Measurements from ENCODE around the gene ADAMTS17. TPM values are rescaled to one million over a fixed set of nuclear protein-coding genes. Genes with fewer than 3 reads are reported as not detected.

The ADAMTS17 gene
- total RNA-seq, 1 experiment from 2014 or later, result 1.8 TPM

GRCh38 chr15:99993262-99993661 lies 348.5 kb downstream of the ADAMTS17 start:
- no peak overlapping the region for H3K27ac Mint-ChIP-seq
- ATAC-seq, result no peak
- DNase-seq (ENCODE audit: low spot score), result no peak
- TF ChIP-seq NFE2L1 (CRISPR knock-in tag; IDR thresholded peaks at IDR 0.05), result no peak
- TF ChIP-seq PRRX2 (CRISPR knock-in tag; IDR thresholded peaks at IDR 0.05), result no peak
- no peak for TF ChIP-seq PREB (CRISPR knock-in tag; IDR thresholded peaks at IDR 0.05; ENCODE audit: borderline replicate concordance)
- H3K4me3 Mint-ChIP-seq, result no peak overlapping the region
- ChIA-PET POLR2A (no interaction called here), CTCF (no interaction called here)
- H3K4me1 Mint-ChIP-seq, result peaks cover 34% of the 10 kb centered on the region
- H3K9me3 Mint-ChIP-seq, result peaks cover 16% of the 10 kb centered on the region
- peaks cover 5% of the 10 kb centered on the region; the same call in 1 of the 2 replicates for H3K27me3 Mint-ChIP-seq (ENCODE audit: low read depth)
- H3K36me3 Mint-ChIP-seq, result peaks cover 5% of the 10 kb centered on the region

GRCh38 chr15:99992611-99993231 lies 349.1 kb downstream of the ADAMTS17 start:
- H3K4me3 Mint-ChIP-seq, result no peak overlapping the region
- no peak for TF ChIP-seq USF2 (CRISPR knock-in tag; IDR thresholded peaks at IDR 0.05)
- TF ChIP-seq ERG (CRISPR knock-in tag; IDR thresholded peaks at IDR 0.05), result no peak
- no peak for TF ChIP-seq ZNF416 (CRISPR knock-in tag; IDR thresholded peaks at IDR 0.05)
- no peak for TF ChIP-seq MXD4 (CRISPR knock-in tag; IDR thresholded peaks at IDR 0.05; ENCODE audit: borderline replicate concordance)
- TF ChIP-seq SP1 (CRISPR knock-in tag; conservative IDR thresholded peaks at IDR 0.05), result no peak
- no peak for TF ChIP-seq IRF1 (CRISPR knock-in tag; IDR thresholded peaks at IDR 0.05)
- TF ChIP-seq TEAD4 (CRISPR knock-in tag; IDR thresholded peaks at IDR 0.05), result no peak
- TF ChIP-seq PRDM15 (CRISPR knock-in tag; IDR thresholded peaks at IDR 0.05), result no peak
- TF ChIP-seq FOXP1 (CRISPR knock-in tag; IDR thresholded peaks at IDR 0.05; ENCODE audit: borderline replicate concordance), result no peak
- TF ChIP-seq MYBL2 (CRISPR knock-in tag; IDR thresholded peaks at IDR 0.05), result no peak
- no peak for TF ChIP-seq PRRX2 (CRISPR knock-in tag; IDR thresholded peaks at IDR 0.05)
- TF ChIP-seq ZNF317 (CRISPR knock-in tag; IDR thresholded peaks at IDR 0.05; ENCODE audit: borderline replicate concordance, low read depth), result no peak
- H3K9me3 Mint-ChIP-seq, result peaks cover 20% of the 10 kb centered on the region
- peaks cover 8% of the 10 kb centered on the region for H3K36me3 Mint-ChIP-seq
- H3K27me3 Mint-ChIP-seq (ENCODE audit: low read depth), result peaks cover 5% of the 10 kb centered on the region; the same call in 1 of the 2 replicates
- ATAC-seq, result no peak
- H3K4me1 Mint-ChIP-seq, result peaks cover 34% of the 10 kb centered on the region
- DNase-seq (ENCODE audit: low spot score), result no peak
- ChIA-PET CTCF (no interaction called here), POLR2A (no interaction called here)
- no peak overlapping the region for H3K27ac Mint-ChIP-seq

- peaks cover 8% of the 10 kb centered on the region for H3K36me3 Mint-ChIP-seq
- peaks cover 19% of the 10 kb centered on the region for H3K4me1 Mint-ChIP-seq
- DNase-seq (ENCODE audit: low spot score), result no peak
- TF ChIP-seq ZNF138 (CRISPR knock-in tag; conservative IDR thresholded peaks at IDR 0.05) (no peak), AFF4 (CRISPR knock-in tag; IDR thresholded peaks at IDR 0.05; ENCODE audit: borderline replicate concordance) (no peak), ZNF416 (CRISPR knock-in tag; IDR thresholded peaks at IDR 0.05) (no peak), ZMAT4 (CRISPR knock-in tag; IDR thresholded peaks at IDR 0.05) (no peak)
- no peak for ATAC-seq
- H3K27ac Mint-ChIP-seq, result no peak overlapping the region
- H3K27me3 Mint-ChIP-seq (ENCODE audit: low read depth), result no peaks in the 10 kb centered on the region
- H3K4me3 Mint-ChIP-seq, result no peak overlapping the region
- ChIA-PET POLR2A (no interaction called here), CTCF (no interaction called here)
- H3K9me3 Mint-ChIP-seq, result peaks cover 20% of the 10 kb centered on the region
Observed at GRCh38 chr15:99989095-99989494, 352.7 kb downstream of the ADAMTS17 start.
